Measurements from ENCODE around the gene ALX4. TPM values are rescaled to one million over a fixed set of nuclear protein-coding genes. Genes with fewer than 3 reads are reported as not detected.
A peak's percentile ranks its signal among the peaks of the same experiment; 100 is the strongest.

Gene ALX4
- total RNA-seq, 1 donor from 2014 or later: 4.1 TPM

DNA sequence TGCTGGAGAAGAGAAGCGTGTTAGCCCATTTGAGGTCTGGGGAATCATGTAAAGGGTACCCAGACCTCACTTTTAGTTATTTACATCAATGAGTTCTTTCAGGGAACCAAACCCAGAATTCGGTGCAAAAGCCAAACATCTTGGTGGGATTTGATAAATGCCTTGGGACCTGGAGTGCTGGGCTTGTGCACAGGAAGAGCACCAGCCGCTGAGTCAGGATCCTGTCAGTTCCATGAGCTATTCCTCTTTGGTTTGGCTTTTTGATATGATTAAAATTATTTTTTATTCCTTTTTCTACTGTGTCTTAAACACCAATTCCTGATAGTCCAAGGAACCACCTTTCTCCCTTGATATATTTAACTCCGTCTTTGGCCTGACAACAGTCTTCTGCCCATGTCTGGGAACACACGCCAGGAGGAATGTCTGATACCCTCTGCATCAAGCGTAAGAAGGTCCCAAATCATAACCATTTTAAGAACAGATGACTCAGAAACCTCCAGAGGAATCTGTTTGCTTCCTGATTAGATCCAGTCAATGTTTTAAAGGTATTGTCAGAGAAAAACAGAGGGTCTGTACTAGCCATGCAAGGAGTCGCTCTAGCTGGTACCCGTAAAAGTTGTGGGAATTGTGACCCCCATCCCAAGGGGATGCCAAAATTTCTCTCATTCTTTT lies 65.2 kb downstream of the ALX4 start:
- DNase-seq: no peak

GRCh38 chr11:44243595-44244343 lies 66.2 kb downstream of the ALX4 start:
- DNase-seq: peak; percentile 69

DNA sequence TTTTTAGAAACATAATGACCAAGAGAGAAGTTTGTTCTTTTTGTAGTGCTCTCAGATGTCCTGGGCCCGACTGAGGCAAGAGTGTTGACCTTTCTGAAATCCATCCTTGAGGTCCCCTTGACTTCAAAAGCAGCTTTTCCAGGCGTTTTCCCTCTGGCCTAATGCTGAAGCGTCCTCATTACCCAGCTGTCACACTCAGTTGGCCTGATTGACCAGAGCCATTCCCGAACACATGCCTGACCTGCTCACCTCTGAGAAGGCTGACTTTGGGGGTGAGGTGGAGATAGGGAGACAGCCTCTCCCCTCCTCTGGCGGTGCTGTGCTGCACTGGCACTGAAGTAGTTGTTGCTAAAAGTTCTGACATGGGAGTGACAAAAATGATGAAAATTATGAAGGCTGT lies 66.9 kb downstream of the ALX4 start:
- DNase-seq: no peak

DNA sequence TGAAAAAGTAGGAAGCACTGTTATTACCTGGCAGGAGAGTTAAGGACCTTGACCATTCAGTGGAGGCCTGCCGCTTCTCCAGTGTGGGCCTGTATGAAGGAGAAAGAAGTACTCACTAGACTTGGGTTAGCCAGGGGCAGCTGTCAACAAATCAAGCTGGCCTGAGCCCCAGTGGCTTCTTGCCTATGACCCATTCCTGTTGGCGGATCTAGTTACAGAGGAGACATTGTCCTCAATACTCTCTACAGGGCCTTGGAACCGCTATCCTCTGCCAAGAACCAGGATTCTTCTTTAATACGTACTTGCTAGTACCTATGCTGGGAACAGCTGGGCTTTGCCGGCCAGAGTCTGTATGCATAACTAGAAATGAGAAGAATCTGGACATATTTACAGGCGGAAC lies 68.1 kb downstream of the ALX4 start:
- DNase-seq: peak; percentile 69

DNA sequence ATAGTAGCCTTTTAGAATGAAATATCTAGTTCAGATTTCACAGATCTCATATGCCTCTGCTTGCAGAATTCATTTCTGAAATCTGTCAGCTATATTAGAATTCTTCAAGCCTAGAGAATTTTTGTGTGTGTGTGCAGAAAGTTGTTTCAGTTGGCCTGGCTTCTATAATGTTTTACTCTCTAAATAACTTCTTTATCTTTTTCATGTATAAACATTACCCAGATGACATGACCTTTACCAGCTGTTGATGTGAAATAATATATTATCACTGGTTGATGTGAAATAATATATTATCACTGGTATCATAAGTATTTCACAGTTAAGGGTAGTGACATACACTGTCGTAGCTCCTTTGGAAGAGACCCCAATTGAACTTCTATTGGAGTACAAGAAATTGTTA lies 72.8 kb downstream of the ALX4 start:
- no peak for DNase-seq

DNA sequence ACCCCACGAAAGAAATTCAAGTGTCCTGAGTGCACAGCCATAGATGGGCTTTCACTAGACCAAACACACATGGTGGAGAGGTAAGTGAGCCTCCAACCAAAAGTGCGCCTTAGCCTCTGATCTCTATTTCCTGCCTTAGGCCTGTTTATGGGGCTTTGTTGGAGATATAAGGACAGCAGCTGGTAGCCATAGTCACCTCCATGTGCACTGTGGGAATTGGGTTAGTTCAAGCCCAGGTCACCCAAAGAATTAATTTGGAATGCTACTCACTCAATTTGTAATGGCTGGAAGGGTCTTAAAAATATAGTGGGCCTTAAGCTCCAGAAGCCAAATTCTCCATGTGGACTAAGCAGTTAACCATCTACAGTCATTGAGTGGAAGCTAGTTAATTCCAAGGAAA lies 73.6 kb downstream of the ALX4 start:
- DNase-seq: peak; percentile 75

DNA sequence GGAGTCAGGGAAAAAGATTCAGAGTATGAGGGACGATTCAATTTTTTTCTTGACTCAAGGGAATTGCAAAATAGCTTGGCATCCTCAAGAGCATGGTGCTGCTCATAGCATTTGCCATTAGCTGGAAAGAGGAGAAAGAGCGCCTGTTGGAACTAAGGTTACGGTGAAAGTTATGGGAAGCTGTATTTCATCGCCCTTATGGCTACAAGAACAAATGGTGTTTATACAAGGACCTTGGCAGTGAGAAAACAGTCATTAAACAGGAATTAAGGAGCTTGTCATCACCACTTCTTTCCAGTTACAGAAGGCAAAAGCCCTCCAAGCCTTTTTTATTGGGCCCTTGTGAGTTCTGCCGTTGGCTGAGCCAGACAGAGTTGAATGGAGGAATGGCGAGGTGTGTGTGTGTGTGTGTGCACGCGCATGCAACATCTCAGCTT lies 74.2 kb downstream of the ALX4 start:
- DNase-seq: peak; percentile 76

- DNase-seq: no peak
Measured at GRCh38 chr11:44229624-44230023, 80.3 kb downstream of the ALX4 start.

DNA sequence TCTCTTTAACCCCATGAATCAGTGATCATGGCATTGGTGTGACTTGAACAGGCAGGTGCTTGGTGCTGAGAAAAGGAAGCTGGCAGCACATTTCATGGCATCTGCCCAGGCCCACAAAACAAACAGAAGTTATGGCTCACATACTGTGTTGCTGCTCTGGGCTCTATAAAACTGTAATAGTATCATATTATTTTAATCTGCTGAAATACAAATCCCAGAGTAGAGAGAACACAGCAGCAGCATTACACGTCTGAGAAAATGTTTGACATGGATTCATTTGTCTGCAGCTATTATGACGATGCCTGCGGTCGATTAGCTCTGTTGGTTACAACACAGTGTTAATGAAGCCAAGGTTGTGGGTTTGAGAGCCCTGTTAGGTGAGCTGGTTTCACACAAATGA lies 80.8 kb downstream of the ALX4 start:
- DNase-seq: peak; percentile 77

- DNase-seq: no peak
Measured at GRCh38 chr11:44228379-44228778, 81.6 kb downstream of the ALX4 start.

DNA sequence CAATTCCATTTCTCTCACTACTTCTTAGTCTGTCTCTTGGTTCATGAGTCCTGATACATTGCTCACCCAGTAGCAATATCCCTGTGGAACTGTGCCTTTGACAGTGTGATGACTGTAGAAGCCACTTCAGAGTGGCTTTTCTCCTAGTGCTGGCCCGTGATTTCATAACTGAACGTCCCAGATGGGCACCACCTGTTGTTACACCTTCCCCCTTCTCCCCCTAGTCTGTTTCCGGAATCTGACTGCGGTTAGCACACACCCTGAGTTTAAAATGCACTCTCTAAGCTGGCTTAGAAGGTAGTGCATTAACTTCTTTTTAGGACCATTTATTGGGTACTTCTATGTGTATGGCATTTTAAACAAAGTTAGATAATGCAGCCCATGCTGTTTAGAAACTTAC lies 83.0 kb downstream of the ALX4 start:
- no peak for DNase-seq

DNA sequence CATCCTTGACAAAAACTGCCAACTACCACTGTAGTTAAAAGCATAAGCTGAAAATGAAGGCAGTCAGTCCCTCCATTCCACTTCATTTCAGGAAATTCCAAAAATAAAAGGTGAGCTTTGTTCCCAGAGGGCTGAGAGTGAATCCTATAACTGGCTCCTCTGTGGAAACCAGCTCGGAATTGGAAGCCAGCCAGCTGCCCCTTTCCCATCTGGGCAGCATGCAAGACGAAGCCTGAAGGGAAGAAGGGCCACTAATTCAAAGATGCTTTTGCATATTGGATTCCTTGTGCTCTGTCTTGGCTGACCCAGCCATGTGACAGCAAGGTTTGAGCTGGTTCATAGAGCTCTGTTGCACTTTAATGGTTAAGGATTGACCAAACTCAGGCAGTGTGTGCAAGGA lies 83.4 kb downstream of the ALX4 start:
- no peak for DNase-seq

DNA sequence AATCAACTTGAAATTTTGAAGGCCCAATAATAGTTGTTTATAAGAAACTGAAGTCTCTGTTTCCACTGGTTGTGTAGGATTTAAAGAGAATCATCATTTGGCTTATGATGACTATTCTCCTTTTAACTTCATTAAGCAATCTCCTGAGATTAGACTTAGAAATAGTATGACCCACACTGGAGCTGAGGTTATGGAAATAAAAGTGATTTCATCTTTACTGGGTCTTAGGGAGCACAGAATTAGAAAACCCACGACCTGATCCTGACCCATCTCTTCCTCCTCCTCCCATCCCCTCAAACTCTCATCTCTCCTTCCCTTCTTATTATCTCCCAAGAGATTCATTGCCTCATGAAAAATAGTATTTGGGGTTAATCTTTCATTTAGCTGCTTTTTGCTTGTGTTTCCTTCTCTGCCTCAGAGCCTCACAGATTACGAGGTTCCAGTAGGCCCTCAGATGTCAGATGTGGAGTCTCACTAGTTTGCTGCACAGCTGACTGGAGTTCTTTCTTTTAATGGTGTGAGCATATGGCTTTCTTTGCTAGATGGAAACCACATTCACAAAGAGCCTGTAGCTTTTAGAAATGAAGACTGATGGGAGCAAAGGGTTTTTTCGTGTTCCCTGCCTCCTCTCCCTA lies 85.0 kb downstream of the ALX4 start:
- no peak for DNase-seq

DNA sequence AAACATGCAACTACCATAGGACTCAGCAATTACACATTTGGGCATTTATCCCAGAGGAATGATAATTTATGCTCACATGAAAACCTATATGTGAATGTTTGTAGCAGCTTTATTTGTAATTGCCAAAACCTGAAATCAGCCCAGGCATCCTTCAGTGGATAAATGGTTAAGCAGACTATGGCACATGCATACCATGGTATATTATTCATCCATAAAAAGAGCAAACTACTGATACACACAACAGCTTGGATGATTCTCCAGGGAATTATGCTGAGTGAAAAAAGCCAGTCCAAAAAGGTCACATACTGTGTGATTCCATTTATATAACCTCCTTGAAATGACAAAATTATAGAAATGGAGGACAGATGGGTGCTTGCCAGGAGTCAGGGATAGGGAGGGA lies 86.7 kb downstream of the ALX4 start:
- DNase-seq: no peak

- DNase-seq: no peak
Measured at GRCh38 chr11:44221992-44222391, 87.9 kb downstream of the ALX4 start.

- DNase-seq: no peak
Measured at GRCh38 chr11:44221456-44221855, 88.5 kb downstream of the ALX4 start.

DNA sequence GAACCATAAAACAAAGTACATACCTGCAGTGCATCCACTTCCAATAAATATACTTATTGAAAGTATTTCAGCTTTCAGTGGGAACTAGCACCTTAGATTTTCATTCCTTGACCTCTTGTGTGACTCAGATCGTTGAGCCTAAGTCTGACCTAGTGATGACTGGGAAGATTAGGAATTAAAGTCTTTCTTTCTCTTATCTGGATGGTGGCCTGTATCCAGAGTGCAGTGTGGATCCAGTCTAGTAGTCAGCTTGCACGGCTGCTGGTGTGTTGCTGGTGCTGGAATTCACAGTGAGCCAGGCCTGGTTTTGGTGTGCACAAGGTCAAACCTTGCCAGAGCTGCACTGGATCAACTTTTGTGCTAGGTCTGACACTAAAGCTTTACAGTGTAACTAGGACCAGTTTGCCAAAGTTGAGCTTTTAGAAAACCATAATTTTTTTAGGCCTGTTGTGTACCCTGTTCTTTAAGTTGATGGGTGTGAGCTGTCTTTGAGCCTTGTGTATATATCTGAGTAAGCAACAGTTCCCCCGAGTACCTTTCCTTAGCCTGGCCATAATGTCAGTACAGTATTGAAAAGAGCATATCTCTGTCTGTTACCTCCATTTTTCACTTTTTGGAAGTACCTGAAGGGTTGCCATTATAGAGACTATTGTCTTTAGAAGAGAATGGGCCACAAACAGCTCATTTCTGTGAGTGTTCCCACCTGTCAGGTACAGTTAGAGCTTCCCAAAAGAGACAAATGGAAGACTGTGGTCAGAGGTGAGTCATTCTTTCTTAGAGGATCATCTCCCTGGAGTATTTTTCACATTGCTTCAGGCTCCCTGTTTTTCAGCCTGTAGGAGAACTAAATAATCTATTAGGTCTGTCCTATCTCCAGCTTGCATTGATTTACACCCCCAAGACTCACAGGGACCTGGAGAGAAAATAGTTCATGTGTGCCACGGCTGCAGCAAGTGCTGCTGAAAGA lies 89.8 kb downstream of the ALX4 start:
- no peak for DNase-seq

DNA sequence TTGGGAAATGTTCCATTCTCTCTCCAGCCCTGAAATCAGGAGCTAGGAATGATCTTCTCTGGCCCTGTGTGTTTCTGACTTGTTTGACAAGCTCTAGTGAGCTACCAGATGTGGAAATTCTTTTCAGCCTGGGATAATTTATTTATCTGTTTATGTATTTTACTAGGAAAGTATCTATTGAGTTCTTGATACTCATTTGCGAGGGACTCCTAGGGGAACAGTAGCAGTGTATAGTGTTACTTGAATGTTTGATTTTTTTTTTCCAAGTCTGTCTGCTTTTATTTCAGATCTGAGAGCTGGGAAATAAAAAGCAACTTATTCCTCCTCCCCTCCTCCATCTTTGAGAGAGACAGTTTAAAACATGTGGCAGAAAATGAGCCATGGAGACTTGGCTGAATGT lies 92.5 kb downstream of the ALX4 start:
- DNase-seq: no peak

GRCh38 chr11:44213148-44213547 lies 96.8 kb downstream of the ALX4 start:
- no peak for DNase-seq

GRCh38 chr11:44212128-44212527 lies 97.8 kb downstream of the ALX4 start:
- no peak for DNase-seq

Data from tongue (tissue), 2 donors.